RPMI7951 (cell line): Measurements from ENCODE around the gene PMS1. TPM values are rescaled to one million over a fixed set of nuclear protein-coding genes. Genes with fewer than 3 reads are reported as not detected.
A peak's percentile ranks its signal among the peaks of the same experiment; 100 is the strongest.
"Not testable (repeated sequence)": the region's sequence is repeated elsewhere in the genome, so short reads cannot be mapped to it uniquely, and the experiment has no call there.

Source experiments
- DNase-seq: peaks from one replicate; pipeline ENCODE4 v3.0.0-alpha.2; 2012; ENCODE audit warnings: low read depth
- total RNA-seq: library from RNA; depleted of rRNA; stranded (reverse); fragments of >200 nt; shearing (Covaris generic); gene quantifications from 2 replicates; pipeline ENCODE4 v1.2.3, GENCODE V29; 2014

The PMS1 gene
- total RNA-seq, 1 experiment from 2014 or later, result 30.3 TPM

DNA sequence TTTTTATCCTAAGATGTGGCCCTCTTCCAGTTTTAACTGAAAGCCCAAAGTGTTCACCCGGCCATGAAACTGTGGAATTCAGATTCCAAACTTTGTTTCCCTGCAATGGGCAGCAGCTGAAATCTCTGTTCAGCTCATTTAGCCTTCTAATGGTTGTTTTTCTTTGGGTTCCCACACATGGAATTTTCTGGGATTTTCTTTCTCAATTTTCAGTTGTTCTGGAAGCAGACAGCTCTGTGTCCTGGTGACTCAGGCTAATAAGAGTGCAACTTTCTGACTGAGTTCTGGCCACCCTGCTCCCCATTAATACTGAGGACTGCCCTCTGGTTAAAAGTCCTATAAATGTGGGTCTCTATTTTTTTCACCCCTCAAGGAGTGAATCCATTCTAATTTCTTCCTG lies 78.5 kb downstream of the PMS1 start:
- no peak for DNase-seq

GRCh38 chr2:189865826-189866225 lies 81.6 kb downstream of the PMS1 start:
- no peak for DNase-seq

DNA sequence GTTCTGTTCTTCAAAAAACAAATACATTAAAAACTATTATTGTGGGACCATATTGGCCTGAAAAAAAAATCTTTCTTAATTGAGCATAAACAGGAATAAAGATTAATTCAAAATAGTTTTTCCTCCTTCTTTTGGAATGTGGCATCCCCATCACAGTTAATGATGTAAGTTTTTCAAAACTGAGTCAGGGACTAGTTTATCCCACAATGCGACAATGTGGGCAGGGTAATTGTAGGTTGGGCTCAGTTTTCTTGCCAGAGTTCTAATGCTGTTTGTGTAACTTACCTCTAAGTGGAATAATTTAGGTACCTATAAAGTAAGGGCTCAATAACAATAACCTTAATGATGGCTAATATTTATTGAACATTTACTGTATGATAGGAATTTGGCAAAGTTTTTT lies 82.0 kb downstream of the PMS1 start:
- no peak for DNase-seq

- no peak for DNase-seq
Observed at GRCh38 chr2:189868896-189869295, 84.6 kb downstream of the PMS1 start.

GRCh38 chr2:189870381-189871085 lies 86.3 kb downstream of the PMS1 start:
- no peak for DNase-seq

DNA sequence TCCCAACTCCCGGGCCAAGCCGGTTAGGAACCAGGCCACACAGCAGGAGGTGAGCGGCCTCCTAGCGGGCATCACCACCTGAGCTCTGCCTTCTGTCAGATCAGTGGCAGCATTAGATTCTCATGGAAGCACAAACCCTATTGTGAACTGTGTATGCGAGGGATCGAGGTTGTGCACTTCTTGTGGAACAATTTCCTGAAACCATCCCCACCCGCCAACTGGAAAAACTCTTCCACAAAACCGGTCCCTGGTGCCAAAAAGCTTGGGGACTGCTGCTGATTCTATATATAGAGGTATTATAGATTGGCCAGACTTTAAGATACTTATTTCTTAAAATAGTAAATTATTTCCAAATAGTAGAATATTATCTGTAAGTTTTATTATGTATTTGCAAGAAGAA lies 89.4 kb downstream of the PMS1 start:
- DNase-seq, result no peak

DNA sequence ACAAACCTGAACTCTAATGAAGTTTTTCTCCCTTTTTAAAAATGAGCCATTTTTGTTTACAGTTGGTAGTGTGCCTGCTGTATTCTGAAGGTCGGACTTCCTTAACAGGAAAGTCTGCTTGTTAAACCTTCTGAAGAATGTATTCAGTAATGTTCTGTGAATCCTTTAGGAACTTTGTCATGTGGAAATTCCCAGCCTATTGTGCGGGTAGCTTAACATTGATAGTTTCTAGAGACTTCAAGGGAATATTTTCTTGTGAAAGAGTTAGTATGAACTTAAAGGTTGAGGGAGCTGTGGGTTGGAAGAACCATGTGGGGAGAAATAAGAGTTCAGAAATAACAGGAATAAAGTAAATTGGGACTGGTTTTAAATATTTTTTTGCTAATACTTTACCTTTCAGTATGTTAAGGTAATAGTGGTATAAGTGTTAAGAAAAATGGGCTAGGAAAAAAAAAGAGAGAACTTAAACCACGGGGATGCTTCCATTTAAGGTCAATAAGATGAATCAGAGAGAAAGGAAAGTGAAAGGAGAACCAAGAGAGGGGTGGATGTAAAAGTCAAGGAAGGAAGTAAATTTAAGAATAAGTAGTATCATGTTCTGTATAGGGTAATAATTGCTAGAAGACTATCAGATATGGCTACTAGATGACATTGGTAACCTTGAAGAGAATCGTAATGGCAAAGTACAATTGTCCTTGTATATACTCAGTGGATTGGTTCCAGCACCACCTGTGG lies 90.5 kb downstream of the PMS1 start:
- peak; percentile 9 for DNase-seq

DNA sequence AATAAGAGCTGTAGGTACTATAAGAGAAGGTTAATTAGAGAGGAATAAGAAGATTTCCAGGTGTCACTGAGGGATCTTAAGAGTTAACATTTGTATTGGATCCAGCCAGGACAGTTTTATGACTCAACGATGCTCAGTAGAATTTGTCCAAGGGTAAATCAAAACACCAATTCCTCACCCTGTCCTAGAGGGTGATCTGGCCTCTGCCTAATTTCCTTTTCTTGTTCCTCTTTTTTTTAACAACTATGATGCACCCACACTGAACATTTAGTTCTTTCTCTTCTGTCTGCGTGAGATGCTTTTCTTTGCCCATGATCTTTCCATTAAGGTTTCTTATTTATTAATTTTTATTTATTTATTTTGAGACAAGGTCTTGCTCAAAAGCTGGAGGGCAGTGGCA lies 92.0 kb downstream of the PMS1 start:
- no peak for DNase-seq

DNA sequence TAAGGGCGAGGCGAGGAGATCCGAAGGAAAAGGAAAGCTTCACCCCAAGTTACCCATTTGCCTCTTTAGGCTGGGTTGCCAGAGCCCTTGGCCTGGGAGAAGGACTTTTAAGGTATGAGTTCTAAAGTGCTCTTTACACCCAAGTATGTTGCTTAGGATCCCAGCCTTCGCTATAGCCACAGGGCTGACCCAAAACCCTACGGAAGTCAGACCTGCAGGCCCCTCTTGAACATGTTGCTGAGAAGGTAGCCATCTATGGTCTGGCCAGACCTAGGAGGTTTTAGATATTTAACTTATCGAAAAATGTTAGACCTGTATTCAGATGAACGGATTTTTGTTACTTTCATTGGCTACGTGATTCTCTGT lies 95.4 kb downstream of the PMS1 start:
- DNase-seq, result no peak

DNA sequence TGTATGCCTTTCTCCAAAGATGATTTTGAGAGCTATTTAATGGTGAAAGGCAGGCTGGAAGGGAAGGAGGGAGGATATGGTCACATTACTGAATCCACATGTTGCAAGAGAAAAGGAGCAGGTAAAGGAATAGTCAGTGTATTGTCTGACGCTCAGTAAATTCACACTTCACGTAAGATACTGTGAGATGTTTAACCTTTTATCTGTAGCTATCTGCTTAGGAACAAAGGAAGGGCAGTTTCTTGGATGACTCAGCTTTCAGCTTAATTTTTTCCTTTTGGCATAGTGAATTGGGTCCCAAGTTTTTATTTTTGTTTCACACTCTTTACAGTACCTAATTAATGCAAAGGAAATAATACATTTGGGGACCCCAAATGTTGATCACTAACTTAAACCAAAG lies 96.2 kb downstream of the PMS1 start:
- no peak for DNase-seq

DNA sequence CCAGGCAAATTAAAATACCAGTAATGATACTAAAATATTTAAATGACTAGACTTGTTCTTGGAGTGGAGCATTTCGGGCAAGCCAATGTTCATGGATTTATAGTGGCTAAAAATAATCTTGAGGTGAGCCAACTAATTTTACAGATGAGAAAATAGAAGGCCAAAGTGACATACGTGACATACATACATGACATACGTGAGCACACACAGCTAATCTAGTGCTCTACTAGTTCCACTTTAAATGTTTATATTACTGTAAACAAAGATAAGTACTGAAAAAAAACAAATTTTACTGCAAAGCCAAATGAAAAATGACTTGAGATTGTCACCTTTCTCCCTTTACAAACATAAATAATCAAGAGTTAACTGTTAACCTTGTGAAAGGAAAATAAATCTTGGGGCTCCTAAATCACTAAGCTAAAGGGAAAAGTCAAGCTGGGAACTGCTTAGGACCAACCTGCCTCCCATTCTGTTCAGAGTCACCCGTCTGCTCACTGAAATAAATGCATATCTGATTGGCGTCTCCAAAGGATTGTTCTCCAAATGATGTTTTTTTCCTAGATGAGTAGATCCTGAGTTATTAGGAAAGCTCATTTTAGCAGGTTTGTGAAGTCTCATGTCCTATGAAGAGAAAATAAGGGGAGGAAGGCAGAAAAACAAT lies 96.7 kb downstream of the PMS1 start:
- no peak for DNase-seq

DNA sequence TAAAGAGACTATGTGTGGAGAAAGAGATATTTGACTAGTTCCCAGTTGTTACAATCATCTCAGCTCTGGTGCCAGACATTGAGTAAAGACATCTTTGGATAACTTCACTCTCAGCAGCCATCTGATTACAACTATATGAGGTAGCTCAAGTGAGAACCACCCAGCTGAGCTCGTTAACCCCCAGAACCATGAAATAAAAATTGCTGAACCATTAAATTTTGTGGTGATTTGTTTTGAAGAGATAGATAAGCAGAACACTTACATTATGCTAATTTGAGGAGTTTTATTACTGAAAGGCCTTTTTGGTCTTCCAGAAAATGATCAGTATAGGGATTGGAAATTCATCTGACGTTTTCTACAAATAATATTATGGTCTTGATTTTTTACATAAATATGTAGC lies 101.1 kb downstream of the PMS1 start:
- DNase-seq, result no peak

GRCh38 chr2:189892546-189893294 lies 108.5 kb downstream of the PMS1 start:
- DNase-seq, result not testable (repeated sequence)

DNA sequence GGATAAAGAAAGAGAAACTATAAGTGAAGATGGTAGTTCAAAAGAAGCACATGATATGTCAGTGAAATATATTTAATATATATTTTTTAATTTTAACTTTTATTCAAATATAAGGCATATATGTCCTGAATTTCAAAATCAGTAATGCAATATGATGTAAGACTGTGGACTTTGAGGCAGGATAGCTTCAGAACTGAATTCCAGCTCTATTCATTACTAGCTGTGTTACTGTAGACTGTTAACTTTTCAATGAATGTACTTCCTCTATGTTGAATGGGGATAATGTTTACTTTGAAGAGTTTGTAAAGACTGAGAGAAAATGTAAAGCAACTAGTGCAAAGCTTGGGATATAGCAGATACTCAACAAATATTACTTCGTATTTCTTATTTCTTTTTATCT lies 112.6 kb downstream of the PMS1 start:
- no peak for DNase-seq

DNA sequence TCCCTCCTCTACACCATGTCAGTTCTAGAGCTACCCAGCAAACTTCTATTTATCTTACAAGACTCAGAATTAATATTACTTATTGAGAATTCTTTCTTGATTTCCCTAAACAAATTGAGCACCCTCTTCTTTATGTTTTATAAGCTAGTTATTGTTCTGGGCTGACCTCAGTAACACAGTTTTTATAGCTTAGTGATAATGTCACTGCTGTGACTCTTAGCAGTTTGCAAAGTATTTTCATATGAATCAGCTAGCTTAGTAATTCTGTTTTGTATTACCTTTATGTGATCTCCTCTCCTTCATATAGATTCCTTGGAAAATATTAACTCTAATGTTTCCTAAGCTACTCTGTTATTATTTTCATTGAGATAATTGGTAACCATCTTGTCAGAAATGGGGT lies 114.9 kb downstream of the PMS1 start:
- no peak for DNase-seq

DNA sequence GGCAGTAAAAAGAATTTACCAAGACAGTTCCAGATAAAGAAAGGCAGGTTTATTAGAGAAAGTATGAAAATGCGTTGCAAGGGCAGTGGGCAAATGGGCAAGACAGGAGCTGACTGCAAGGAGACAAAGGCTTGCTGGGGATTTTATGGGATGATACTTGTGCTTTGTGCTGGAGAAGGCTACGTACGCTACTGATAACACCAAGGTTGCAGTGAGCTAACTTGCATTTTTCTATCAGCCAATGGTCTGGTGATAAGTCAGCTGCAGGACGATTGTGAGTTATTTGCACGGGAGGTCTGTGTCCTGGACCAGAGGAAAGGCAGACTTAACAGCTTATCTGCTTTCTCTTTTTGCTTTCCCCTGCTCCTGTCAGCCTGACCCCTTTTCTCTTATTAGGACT lies 116.5 kb downstream of the PMS1 start:
- DNase-seq, result no peak

DNA sequence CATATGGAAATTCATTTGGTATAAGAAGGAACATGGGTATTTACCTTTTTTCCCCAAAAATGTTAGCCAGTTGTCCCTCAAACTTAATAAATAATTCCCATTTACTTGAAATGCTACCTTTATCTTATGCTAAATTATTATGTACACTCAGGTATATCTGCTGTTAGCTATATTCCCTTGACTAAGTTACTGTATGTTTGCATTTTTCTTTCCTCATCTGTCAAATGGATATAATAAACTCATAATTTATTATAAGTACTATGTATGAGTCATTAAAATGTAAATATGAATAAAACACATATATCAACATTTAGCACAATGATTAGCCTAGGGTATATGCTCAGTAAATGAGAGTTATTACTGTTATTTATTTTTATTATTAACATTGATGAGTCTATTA lies 117.4 kb downstream of the PMS1 start:
- no peak for DNase-seq

- no peak for DNase-seq
Observed at GRCh38 chr2:189913821-189914220, 129.6 kb downstream of the PMS1 start.

GRCh38 chr2:189916651-189917050 lies 132.4 kb downstream of the PMS1 start:
- DNase-seq, result no peak
